ENCODE measurements around the gene PLOD3. TPM values are rescaled to one million over a fixed set of nuclear protein-coding genes. Genes with fewer than 3 reads are reported as not detected.

The PLOD3 gene
- total and polyA plus RNA-seq, 2 of the 8 experiments (the other 6 are each of a cell fraction or from before 2014, with no cell fraction given), result 28.4 to 47.2 TPM

DNA sequence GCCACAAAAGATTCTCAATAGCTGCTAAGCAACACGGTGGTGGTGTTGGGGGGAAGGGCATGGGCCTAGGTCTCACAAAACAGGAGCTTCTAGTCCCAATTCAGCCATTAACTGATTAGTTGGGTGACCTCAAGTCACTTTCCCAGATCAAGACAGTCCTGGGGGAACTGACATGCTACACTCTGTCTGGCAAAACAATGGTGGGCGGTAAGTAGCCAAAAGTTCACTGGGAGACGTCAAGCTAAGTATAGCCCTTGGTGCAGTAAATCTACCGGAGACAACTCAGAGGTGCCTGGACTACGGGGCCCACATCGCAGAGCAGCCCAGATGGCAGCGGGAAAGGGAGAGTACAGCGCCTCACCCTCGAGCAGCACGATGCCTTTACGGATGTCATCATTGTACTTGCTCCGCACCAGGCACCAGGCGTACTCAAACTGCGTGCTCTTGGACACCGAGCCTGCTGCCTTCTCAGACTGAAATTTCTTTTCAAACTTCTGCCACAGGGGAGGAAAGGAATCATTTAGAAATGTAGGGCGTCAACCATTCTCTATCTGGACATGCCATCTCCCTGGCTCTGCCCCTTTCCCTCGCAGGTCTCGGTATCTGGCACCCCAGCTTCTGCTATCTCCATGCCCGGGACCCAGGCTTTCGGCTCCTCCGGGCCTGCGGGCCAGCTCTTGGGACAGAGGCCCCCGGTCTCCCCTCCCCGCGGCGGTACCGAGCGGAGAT, 26.4 kb upstream of the PLOD3 start (continued):
- TF ChIP-seq, protein P1, sequence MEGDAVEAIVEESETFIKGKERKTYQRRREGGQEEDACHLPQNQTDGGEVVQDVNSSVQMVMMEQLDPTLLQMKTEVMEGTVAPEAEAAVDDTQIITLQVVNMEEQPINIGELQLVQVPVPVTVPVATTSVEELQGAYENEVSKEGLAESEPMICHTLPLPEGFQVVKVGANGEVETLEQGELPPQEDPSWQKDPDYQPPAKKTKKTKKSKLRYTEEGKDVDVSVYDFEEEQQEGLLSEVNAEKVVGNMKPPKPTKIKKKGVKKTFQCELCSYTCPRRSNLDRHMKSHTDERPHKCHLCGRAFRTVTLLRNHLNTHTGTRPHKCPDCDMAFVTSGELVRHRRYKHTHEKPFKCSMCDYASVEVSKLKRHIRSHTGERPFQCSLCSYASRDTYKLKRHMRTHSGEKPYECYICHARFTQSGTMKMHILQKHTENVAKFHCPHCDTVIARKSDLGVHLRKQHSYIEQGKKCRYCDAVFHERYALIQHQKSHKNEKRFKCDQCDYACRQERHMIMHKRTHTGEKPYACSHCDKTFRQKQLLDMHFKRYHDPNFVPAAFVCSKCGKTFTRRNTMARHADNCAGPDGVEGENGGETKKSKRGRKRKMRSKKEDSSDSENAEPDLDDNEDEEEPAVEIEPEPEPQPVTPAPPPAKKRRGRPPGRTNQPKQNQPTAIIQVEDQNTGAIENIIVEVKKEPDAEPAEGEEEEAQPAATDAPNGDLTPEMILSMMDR (IDR thresholded peaks at IDR 0.05; ENCODE audit: control extremely low read depth in 1 of 3, insufficient read depth in 1 of 3, low read depth in 1 of 3, low read length in 3 of 3), result no peak
- TF ChIP-seq EGR1 (IDR thresholded peaks at IDR 0.05; ENCODE audit: borderline replicate concordance, low read depth, low read length), result no peak
